Stimulated activated naive B cell treated with anti-CD40 and anti-IgM and Interleukin-4, amounts not matched to agents 10 μg/mL and 1 μg/mL and 100 μg/mL, for 72 hours (primary cell): ENCODE results near the gene TPGS1.

Experiments used
- ATAC-seq, 2 donors: fragments of 150-1000 bp; cut with Tn5 transposase; replicated peaks; 2 replicates each; pipeline ENCODE4 v1.10.0; 2021; ENCODE audit warnings: moderate library complexity in 1 of 2
- DNase-seq: peaks from one replicate; pipeline ENCODE4 v3.0.0; 2021
- H3K27ac Mint-ChIP-seq: one replicate; pipeline ENCODE4 v1.8.0; 2022; ENCODE audit warnings: mild to moderate bottlenecking, mixed read lengths
- H3K27me3 Mint-ChIP-seq, 2 donors: one replicate each; pipeline ENCODE4 v1.8.0; 2022; ENCODE audit warnings: mixed read lengths in 2 of 2
- H3K36me3 Mint-ChIP-seq, 2 donors: one replicate each; pipeline ENCODE4 v1.8.0; 2022; ENCODE audit warnings: mixed read lengths in 2 of 2, mild to moderate bottlenecking in 1 of 2
- H3K4me1 Mint-ChIP-seq, 2 donors: one replicate each; pipeline ENCODE4 v1.8.0; 2022; ENCODE audit warnings: mixed read lengths in 2 of 2, mild to moderate bottlenecking in 1 of 2
- H3K4me3 Mint-ChIP-seq, 2 donors: one replicate each; pipeline ENCODE4 v1.8.0; 2022; ENCODE audit warnings: mild to moderate bottlenecking in 2 of 2, mixed read lengths in 2 of 2, moderate library complexity in 1 of 2
- H3K9me3 Mint-ChIP-seq, 2 donors: one replicate each; pipeline ENCODE4 v1.8.0; 2022; ENCODE audit warnings: mixed read lengths in 2 of 2, mild to moderate bottlenecking in 1 of 2

TPGS1 gene

DNA sequence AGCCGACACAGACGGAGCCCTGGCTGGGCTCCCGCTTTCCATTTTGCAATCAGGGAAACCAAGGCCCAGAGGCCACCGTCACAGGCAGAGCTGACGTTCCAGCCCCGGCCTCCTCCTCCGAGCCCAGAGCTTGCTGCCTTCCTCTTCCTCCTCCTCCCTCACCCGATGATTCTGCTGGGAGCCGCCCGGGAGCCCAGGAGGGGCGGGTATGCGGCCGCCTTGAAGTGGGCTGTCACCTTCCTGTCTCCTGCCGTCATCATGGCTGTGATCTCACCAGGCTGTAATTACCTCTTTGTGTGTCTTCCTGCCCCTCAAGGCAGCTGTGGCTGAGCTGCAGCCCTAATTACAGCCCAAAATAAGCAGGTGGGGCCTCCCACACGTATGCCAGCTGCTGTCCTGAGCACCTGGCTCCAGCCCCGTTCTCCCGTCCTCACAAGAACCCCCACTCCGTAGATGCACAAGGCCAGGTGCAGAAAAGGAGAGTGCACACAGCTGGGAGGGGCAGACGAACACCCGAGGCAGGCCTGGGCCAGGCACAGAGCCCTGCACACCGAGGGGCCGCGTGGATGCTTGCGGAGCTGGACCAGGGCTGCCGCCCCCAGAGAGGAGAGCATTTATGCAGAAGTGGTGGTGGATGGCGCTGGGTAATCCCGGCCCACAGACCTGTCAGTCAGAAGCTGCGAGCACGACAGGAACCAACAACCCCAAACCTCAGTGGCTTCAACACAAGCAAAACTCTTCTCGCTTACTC, 4.0 kb downstream of the TPGS1 start:
- Mint-ChIP-seq H3K27me3 (no peaks in the 10 kb centered on the region), H3K4me3 (peak overlapping the region; percentile 79 to 93), H3K4me1 (peaks cover 35 to 38% of the 10 kb centered on the region in 2 donors), H3K27ac (peak overlapping the region; percentile 97), H3K9me3 (no peaks in the 10 kb centered on the region), H3K36me3 (peaks cover 12 to 27% of the 10 kb centered on the region in 2 donors)
- DNase-seq (peak; percentile 71), ATAC-seq (peak; percentile 29 to 34)

DNA sequence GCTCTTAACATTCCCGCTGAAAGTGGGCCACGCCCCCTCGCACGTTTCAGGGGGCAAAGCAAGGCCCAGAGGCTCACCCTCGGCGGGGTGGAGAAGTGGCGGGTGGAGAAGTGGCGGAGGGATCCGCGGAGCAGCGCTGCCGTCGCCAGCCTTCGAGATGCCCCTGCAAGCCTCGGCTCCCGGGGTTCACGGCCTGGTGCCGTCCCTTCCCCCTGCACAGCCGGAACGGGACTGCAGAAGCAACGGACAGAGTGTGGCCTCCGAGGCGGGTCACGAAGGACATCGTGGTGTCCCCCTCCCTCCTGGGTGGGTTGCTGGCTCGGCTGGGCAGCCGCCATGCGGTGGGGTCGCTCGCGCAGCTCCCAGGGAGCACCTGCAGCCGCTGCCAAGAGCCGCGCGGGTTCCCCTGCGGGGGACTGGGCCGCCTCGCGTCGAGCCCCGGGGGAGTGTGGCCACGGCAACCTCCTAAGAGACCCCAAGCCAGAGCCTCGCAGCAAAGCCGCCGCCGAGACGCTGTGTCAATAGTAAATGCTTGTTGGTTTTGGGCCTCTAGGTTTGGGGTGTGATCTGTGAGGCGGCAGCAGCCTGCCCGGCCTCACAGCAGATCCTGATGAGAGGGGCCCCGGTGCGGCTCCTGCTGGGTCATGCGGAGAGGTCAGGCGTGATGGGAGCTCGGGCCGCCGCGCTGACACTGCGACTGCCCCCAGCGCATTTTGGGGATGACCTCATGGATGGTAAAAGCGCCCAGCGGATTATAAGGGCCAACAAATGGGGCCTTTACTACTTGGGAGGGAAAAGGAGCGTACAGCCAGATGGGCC, 5.5 kb downstream of the TPGS1 start:
- DNase-seq (no peak), ATAC-seq (no peak)
- no peaks in the 10 kb centered on the region for H3K9me3 Mint-ChIP-seq
- H3K36me3 Mint-ChIP-seq = peaks cover 12 to 27% of the 10 kb centered on the region in 2 donors
- no peaks in the 10 kb centered on the region for H3K27me3 Mint-ChIP-seq
- H3K27ac Mint-ChIP-seq = peak overlapping the region; percentile 62
- H3K4me1 Mint-ChIP-seq = peaks cover 38 to 39% of the 10 kb centered on the region in 2 donors
- no peak overlapping the region for H3K4me3 Mint-ChIP-seq

DNA sequence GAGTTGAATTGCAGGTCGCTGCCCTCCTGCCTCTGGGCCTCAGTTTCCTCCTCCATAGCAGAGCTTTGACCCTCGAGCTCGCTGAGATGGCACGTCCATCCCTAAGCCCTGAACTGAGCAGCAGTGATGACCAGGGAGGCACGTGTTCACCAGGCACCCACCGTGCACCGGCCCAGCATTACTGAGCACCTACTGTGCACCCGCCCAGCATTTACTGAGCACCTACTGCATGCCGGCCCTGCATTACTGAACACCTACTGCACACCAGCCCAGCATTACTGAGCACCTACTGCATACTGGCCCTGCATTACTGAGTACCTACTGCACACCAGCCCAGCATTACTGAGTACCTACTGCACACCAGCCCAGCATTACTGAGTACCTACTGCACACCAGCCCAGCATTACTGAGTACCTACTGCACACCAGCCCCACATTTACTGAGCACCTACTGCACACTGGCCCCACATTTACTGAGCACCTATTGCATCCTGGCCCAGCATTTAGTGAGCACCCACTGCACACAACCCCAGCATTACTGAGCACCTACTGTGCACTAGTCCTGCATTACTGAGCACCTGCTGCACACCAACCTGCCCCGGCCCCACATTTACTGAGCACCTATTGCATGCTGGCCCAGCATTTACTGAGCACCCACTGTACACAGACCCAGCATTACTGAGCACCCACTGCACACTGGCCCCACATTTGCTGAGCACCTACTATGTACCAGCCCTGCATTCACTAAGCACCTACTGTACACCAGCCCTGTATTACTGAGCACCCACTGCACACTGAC, 6.3 kb downstream of the TPGS1 start:
- no peak overlapping the region for H3K4me3 Mint-ChIP-seq
- H3K9me3 Mint-ChIP-seq = no peaks in the 10 kb centered on the region
- no peak for ATAC-seq
- no peak for DNase-seq
- peaks cover 10 to 20% of the 10 kb centered on the region in 2 donors for H3K36me3 Mint-ChIP-seq
- H3K27me3 Mint-ChIP-seq = no peaks in the 10 kb centered on the region
- no peak overlapping the region for H3K27ac Mint-ChIP-seq
- H3K4me1 Mint-ChIP-seq = peaks cover 30 to 31% of the 10 kb centered on the region in 2 donors

DNA sequence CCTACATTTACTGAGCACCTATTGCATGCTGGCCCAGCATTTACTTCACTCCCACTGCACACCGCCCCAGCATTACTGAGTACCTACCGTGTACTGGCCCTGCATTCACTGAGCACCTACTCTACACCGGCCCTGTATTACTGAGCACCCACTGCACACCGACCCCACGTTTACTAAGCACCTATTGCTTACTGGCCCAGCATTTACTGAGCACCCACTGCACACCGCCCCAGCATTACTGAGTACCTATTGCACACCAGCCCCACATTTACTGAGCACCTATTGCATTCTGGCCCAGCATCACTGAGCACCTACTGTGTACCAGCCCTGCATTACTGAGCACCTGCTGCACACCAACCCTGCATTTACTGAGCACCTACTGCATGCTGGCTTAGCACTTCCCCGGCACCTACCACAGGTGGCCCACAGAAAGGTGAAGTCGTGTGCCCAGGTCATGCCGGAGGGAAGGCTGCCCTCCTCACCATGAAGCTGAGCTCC, 6.9 kb downstream of the TPGS1 start:
- Mint-ChIP-seq H3K4me3 (no peak overlapping the region), H3K4me1 (peaks cover 25% of the 10 kb centered on the region in 2 donors), H3K9me3 (no peaks in the 10 kb centered on the region), H3K27me3 (no peaks in the 10 kb centered on the region), H3K27ac (no peak overlapping the region), H3K36me3 (peaks cover 6 to 14% of the 10 kb centered on the region in 2 donors)
- DNase-seq = no peak
- ATAC-seq = no peak

DNA sequence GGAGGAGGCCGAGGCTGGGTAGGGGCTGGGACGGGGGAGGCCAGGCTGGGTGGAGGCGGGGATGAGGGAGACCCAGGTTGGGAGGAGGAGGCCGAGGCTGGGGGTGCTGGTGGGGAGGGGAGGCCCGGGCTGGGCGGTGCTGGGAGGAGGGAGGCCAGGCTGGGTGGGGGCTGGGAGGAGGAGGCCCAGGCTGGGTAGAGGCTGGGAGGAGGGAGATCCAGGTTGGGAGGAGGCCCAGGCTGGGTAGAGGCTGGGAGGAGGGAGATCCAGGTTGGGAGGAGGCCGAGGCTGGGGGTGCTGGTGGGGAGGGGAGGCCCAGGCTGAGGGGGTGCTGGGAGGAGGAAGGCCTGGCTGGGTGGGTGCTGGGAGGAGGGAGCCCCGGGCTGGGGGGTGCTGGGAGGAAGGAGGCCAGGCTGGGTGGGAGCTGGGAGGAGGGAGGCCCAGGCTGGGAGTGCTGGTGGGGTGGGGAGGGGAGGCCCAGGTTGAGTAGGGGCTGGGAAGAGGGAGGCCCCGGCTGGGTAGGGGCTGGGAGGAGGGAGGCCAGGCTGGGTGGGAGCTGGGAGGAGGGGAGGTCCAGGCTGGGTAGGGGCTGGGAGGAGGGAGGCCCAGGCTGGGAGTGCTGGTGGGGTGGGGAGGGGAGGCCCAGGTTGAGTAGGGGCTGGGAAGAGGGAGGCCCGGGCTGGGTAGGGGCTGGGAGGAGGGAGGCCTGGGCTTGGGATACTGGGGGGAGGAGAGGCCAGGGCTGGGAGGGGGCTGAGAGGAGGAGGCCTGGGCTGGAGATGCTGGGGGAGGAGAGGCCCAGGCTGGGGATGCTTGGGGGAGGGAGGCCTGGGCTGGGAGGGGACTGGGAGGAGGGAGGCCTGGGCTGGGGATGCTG, 10.7 kb downstream of the TPGS1 start:
- peaks cover 0 to 2% of the 10 kb centered on the region in 2 donors for H3K9me3 Mint-ChIP-seq
- H3K36me3 Mint-ChIP-seq = peaks cover 3 to 15% of the 10 kb centered on the region in 2 donors
- no peak overlapping the region for H3K4me3 Mint-ChIP-seq
- DNase-seq = no peak
- peaks cover 5 to 6% of the 10 kb centered on the region in 2 donors for H3K4me1 Mint-ChIP-seq
- no peak for ATAC-seq
- H3K27me3 Mint-ChIP-seq = peaks cover 0 to 5% of the 10 kb centered on the region in 2 donors
- no peak overlapping the region for H3K27ac Mint-ChIP-seq

DNA sequence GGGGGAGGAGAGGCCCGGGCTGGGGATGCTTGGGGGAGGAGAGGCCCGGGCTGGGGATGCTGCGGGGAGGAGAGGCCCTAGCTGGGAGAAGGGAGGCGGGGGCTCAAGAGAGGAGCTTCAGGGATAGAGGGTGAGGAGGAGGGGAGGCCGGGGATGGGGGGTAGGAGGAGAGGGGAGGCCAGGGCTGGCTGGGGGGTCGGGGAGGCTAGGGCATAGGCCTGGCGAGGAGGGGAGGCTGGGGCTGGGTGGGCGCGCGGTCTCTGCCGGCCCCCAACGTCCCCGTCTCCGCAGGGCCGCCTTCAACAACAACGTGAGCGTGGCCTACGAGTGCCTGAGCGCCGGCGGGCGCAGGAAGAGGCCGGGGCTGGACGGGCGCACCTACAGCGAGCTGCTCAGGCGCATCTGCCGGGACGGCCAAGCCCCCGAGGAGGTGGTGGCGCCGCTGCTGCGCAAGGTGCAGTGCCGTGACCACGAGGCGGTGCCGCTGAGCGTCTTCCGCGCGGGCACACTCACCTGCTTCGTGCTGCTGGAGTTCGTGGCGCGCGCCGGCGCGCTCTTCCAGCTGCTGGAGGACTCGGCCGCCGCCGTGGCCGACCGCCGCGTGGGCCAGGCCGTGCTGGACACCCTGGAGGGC, 11.4 kb downstream of the TPGS1 start:
- no peak overlapping the region for H3K4me3 Mint-ChIP-seq
- ATAC-seq (peak; percentile 59 to 69), DNase-seq (no peak)
- H3K9me3 Mint-ChIP-seq = peaks cover 0 to 2% of the 10 kb centered on the region in 2 donors
- H3K36me3 Mint-ChIP-seq = peaks cover 3 to 15% of the 10 kb centered on the region in 2 donors
- peaks cover 5 to 6% of the 10 kb centered on the region in 2 donors for H3K4me1 Mint-ChIP-seq
- no peak overlapping the region for H3K27ac Mint-ChIP-seq
- H3K27me3 Mint-ChIP-seq = peaks cover 0 to 5% of the 10 kb centered on the region in 2 donors

DNA sequence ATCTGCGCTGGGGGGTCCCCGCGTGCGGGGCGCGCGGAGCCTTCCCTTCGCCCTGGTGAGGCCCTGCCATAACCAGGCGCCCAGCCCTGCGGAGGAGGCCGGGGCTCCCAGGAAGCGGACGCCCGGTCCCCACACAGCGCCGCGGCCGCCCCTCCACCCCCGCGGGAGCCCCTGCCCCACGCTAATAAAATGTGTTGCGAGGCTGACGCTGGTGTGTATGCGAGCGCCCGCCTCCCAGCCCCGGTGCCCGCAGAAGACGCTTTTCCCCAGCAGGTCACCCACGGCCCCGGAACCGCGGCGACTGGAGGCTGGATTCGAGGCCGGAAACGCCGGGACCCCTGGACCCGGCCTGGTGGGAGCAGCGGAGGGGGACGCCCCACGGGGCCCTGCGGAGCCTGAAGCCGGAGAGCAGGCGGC, 12.2 kb downstream of the TPGS1 start:
- Mint-ChIP-seq H3K9me3 (peaks cover 0 to 2% of the 10 kb centered on the region in 2 donors), H3K27ac (no peak overlapping the region), H3K36me3 (peaks cover 3 to 9% of the 10 kb centered on the region in 2 donors), H3K27me3 (peaks cover 0 to 5% of the 10 kb centered on the region in 2 donors), H3K4me1 (peaks cover 3 to 5% of the 10 kb centered on the region in 2 donors), H3K4me3 (no peak overlapping the region)
- no peak for DNase-seq
- ATAC-seq = no peak

DNA sequence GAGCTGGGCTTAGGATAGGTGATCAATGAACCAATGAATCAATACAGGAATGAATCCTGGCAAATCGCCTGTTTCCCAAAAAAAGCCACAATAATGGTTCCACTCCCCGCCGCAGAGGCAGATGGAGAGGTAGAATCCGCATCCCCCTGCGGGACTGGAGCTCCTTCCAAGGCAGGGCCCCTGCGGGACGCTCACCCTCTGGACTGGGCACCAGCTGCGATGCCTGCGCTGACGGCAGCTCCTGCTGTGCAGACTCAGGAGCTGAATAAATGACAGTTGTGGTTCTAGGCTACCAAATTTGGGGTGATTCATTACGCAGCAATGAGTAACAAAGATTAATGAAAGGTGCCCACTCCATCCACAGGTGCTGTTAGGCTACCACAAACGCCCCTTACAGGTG, 15.4 kb downstream of the TPGS1 start:
- DNase-seq (no peak), ATAC-seq (no peak)
- no peak overlapping the region for H3K27ac Mint-ChIP-seq
- peaks cover 3 to 9% of the 10 kb centered on the region in 2 donors for H3K36me3 Mint-ChIP-seq
- peaks cover 0 to 2% of the 10 kb centered on the region in 2 donors for H3K9me3 Mint-ChIP-seq
- H3K4me3 Mint-ChIP-seq = no peak overlapping the region
- peaks cover 0 to 2% of the 10 kb centered on the region in 2 donors for H3K4me1 Mint-ChIP-seq
- H3K27me3 Mint-ChIP-seq = peaks cover 11 to 18% of the 10 kb centered on the region in 2 donors

DNA sequence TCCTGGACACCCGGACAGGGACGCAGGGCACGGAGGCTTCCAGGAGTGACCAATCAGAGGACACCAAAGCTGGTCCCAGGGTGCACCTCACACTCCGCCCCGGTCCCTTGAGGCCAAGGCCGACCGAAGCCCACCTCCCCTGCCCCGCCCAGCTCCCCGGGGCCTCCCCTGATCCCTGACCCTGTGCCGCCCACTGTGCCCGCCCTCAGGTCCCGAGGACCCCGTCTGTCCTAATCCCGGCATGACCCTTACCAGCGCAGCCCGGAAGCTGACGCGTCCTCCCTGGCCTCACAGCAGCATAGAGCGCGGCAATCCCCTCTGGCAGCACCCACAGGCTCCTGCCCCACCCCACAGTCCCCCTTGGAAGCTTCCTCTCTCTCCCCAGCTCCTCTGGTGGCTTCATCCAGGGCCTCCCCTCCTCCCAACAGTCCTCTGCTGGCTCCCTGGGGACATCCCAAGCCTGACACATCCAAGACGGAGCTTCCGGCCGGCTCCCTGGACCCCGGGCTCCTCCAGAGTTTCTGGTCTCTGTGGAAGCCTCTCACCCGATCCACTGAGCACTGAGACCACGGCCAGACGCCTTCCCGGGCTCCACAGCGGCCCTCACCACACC, 16.9 kb downstream of the TPGS1 start:
- Mint-ChIP-seq H3K27ac (no peak overlapping the region), H3K36me3 (peaks cover 3 to 9% of the 10 kb centered on the region in 2 donors), H3K27me3 (peaks cover 15 to 18% of the 10 kb centered on the region in 2 donors), H3K9me3 (peaks cover 0 to 2% of the 10 kb centered on the region in 2 donors), H3K4me1 (peaks cover 0 to 2% of the 10 kb centered on the region in 2 donors), H3K4me3 (no peak overlapping the region)
- no peak for ATAC-seq
- no peak for DNase-seq

DNA sequence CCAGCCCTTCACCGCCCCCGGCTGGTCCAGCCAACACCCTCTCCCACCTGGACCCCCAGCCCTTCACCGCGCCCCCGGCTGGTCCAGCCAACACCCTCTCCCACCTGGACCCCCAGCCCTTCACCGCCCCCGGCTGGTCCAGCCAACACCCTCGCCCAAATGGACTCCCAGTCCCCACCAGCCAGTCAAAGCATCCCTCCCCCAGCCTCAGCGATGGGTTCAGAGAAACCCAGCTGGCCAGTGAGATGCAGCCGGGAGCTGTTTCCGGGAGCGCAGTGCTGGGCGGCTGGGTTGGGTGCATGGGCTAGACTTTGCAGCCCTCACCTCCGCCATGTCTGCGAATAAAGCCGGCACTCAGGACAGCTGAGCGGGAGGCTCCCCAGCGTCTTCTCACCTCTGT, 17.7 kb downstream of the TPGS1 start:
- peak overlapping the region; percentile 85 for H3K27ac Mint-ChIP-seq
- H3K36me3 Mint-ChIP-seq = peaks cover 3 to 6% of the 10 kb centered on the region in 2 donors

DNA sequence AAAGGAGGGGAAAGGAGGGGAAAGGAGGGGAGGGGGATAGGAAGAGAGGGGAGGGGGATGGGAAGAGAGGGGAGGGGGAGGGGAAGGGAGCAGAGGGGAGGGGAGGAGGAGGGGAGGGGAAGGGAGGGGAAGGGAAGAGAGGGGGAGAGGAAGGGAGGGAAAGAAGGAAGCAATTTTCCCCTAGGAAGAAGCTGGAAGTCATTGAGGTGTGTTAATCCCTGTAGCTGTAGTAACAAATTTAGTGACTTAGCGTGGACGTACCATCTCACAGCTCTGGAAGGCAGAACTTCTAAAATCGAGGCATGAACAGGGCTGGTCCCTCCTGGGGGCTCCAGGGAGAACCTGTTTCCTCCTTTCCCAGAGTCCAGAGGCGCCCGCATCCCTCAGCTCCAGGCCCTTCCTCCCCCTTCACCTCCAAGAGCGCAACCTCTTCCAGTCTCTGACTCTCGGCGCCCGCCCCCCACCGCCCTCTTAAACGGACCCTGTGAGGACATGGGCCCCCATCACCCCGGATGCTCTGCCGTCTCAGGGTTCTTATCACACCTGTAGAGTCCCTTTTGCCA, 18.6 kb downstream of the TPGS1 start:
- no peak overlapping the region for H3K27ac Mint-ChIP-seq
- DNase-seq (no peak), ATAC-seq (no peak)
- peaks cover 2 to 4% of the 10 kb centered on the region in 2 donors for H3K36me3 Mint-ChIP-seq
- peaks cover 0 to 2% of the 10 kb centered on the region in 2 donors for H3K9me3 Mint-ChIP-seq
- no peak overlapping the region for H3K4me3 Mint-ChIP-seq
- H3K27me3 Mint-ChIP-seq = peaks cover 15 to 17% of the 10 kb centered on the region in 2 donors
- peaks cover 4 to 8% of the 10 kb centered on the region in 2 donors for H3K4me1 Mint-ChIP-seq

More for the DNA sequence above, 17.7 kb downstream of the TPGS1 start:
- Mint-ChIP-seq H3K4me3 (no peak overlapping the region), H3K4me1 (peaks cover 1 to 2% of the 10 kb centered on the region in 2 donors), H3K27me3 (peaks cover 15 to 18% of the 10 kb centered on the region in 2 donors), H3K9me3 (peaks cover 0 to 2% of the 10 kb centered on the region in 2 donors)
- DNase-seq = no peak
- ATAC-seq = no peak
